ENCODE measurements around the gene FGF12.

DNA sequence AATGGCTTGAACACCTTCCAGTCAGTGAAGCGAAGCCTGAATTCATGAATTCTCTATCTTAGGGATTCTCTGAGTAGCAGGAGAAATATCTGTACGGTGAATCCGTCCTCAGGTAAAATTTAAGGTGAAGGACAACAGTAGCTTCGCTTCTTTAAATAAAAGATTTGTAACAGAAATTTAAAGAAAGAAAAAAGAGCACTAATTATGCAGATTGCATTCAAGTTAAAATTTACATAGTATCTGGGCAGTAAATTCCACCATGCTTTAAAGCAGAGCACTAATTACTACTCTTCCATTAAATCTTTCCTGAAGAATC lies 282.6 kb downstream of the FGF12 start:
- TF ChIP-seq, protein P1, sequence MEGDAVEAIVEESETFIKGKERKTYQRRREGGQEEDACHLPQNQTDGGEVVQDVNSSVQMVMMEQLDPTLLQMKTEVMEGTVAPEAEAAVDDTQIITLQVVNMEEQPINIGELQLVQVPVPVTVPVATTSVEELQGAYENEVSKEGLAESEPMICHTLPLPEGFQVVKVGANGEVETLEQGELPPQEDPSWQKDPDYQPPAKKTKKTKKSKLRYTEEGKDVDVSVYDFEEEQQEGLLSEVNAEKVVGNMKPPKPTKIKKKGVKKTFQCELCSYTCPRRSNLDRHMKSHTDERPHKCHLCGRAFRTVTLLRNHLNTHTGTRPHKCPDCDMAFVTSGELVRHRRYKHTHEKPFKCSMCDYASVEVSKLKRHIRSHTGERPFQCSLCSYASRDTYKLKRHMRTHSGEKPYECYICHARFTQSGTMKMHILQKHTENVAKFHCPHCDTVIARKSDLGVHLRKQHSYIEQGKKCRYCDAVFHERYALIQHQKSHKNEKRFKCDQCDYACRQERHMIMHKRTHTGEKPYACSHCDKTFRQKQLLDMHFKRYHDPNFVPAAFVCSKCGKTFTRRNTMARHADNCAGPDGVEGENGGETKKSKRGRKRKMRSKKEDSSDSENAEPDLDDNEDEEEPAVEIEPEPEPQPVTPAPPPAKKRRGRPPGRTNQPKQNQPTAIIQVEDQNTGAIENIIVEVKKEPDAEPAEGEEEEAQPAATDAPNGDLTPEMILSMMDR (conservative IDR thresholded peaks at IDR 0.05; ENCODE audit: low read depth in 2 of 2), result no peak
- TF ChIP-seq EZH2phosphoT487 (IDR thresholded peaks at IDR 0.05; ENCODE audit: unreplicated experiment) (no peak), POLR2AphosphoS5 (IDR thresholded peaks at IDR 0.05; ENCODE audit: low read depth) (no peak), EZH2 (IDR thresholded peaks at IDR 0.05; ENCODE audit: low read depth, unreplicated experiment) (no peak), CREB1 (CRISPR knock-in tag; IDR thresholded peaks at IDR 0.05; ENCODE audit: low read depth) (no peak), JUNB (IDR thresholded peaks at IDR 0.05; ENCODE audit: unreplicated experiment) (no peak), NANOG (IDR thresholded peaks at IDR 0.05; ENCODE audit: borderline replicate concordance) (no peak), ZNF331 (CRISPR knock-in tag; IDR thresholded peaks at IDR 0.05; ENCODE audit: low read depth) (no peak), STAT1 (IDR thresholded peaks at IDR 0.05; ENCODE audit: unreplicated experiment) (no peak)
- TF ChIP-seq, protein P2, sequence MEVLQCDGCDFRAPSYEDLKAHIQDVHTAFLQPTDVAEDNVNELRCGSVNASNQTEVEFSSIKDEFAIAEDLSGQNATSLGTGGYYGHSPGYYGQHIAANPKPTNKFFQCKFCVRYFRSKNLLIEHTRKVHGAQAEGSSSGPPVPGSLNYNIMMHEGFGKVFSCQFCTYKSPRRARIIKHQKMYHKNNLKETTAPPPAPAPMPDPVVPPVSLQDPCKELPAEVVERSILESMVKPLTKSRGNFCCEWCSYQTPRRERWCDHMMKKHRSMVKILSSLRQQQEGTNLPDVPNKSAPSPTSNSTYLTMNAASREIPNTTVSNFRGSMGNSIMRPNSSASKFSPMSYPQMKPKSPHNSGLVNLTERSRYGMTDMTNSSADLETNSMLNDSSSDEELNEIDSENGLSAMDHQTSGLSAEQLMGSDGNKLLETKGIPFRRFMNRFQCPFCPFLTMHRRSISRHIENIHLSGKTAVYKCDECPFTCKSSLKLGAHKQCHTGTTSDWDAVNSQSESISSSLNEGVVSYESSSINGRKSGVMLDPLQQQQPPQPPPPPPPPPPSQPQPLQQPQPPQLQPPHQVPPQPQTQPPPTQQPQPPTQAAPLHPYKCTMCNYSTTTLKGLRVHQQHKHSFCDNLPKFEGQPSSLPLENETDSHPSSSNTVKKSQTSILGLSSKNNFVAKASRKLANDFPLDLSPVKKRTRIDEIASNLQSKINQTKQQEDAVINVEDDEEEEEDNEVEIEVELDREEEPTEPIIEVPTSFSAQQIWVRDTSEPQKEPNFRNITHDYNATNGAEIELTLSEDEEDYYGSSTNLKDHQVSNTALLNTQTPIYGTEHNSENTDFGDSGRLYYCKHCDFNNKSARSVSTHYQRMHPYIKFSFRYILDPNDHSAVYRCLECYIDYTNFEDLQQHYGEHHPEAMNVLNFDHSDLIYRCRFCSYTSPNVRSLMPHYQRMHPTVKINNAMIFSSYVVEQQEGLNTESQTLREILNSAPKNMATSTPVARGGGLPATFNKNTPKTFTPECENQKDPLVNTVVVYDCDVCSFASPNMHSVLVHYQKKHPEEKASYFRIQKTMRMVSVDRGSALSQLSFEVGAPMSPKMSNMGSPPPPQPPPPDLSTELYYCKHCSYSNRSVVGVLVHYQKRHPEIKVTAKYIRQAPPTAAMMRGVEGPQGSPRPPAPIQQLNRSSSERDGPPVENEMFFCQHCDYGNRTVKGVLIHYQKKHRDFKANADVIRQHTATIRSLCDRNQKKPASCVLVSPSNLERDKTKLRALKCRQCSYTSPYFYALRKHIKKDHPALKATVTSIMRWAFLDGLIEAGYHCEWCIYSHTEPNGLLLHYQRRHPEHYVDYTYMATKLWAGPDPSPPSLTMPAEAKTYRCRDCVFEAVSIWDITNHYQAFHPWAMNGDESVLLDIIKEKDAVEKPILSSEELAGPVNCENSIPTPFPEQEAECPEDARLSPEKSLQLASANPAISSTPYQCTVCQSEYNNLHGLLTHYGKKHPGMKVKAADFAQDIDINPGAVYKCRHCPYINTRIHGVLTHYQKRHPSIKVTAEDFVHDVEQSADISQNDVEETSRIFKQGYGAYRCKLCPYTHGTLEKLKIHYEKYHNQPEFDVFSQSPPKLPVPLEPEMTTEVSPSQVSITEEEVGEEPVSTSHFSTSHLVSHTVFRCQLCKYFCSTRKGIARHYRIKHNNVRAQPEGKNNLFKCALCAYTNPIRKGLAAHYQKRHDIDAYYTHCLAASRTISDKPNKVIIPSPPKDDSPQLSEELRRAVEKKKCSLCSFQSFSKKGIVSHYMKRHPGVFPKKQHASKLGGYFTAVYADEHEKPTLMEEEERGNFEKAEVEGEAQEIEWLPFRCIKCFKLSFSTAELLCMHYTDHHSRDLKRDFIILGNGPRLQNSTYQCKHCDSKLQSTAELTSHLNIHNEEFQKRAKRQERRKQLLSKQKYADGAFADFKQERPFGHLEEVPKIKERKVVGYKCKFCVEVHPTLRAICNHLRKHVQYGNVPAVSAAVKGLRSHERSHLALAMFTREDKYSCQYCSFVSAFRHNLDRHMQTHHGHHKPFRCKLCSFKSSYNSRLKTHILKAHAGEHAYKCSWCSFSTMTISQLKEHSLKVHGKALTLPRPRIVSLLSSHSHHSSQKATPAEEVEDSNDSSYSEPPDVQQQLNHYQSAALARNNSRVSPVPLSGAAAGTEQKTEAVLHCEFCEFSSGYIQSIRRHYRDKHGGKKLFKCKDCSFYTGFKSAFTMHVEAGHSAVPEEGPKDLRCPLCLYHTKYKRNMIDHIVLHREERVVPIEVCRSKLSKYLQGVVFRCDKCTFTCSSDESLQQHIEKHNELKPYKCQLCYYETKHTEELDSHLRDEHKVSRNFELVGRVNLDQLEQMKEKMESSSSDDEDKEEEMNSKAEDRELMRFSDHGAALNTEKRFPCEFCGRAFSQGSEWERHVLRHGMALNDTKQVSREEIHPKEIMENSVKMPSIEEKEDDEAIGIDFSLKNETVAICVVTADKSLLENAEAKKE (CRISPR knock-in tag; IDR thresholded peaks at IDR 0.05), result no peak
- TF ChIP-seq, protein P3, sequence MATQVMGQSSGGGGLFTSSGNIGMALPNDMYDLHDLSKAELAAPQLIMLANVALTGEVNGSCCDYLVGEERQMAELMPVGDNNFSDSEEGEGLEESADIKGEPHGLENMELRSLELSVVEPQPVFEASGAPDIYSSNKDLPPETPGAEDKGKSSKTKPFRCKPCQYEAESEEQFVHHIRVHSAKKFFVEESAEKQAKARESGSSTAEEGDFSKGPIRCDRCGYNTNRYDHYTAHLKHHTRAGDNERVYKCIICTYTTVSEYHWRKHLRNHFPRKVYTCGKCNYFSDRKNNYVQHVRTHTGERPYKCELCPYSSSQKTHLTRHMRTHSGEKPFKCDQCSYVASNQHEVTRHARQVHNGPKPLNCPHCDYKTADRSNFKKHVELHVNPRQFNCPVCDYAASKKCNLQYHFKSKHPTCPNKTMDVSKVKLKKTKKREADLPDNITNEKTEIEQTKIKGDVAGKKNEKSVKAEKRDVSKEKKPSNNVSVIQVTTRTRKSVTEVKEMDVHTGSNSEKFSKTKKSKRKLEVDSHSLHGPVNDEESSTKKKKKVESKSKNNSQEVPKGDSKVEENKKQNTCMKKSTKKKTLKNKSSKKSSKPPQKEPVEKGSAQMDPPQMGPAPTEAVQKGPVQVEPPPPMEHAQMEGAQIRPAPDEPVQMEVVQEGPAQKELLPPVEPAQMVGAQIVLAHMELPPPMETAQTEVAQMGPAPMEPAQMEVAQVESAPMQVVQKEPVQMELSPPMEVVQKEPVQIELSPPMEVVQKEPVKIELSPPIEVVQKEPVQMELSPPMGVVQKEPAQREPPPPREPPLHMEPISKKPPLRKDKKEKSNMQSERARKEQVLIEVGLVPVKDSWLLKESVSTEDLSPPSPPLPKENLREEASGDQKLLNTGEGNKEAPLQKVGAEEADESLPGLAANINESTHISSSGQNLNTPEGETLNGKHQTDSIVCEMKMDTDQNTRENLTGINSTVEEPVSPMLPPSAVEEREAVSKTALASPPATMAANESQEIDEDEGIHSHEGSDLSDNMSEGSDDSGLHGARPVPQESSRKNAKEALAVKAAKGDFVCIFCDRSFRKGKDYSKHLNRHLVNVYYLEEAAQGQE (IDR thresholded peaks at IDR 0.05; ENCODE audit: unreplicated experiment), result no peak
- TF ChIP-seq, protein P4, sequence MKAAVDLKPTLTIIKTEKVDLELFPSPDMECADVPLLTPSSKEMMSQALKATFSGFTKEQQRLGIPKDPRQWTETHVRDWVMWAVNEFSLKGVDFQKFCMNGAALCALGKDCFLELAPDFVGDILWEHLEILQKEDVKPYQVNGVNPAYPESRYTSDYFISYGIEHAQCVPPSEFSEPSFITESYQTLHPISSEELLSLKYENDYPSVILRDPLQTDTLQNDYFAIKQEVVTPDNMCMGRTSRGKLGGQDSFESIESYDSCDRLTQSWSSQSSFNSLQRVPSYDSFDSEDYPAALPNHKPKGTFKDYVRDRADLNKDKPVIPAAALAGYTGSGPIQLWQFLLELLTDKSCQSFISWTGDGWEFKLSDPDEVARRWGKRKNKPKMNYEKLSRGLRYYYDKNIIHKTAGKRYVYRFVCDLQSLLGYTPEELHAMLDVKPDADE (IDR thresholded peaks at IDR 0.05), result no peak
